ENCODE measurements around the gene ACOXL. TPM values are rescaled to one million over a fixed set of nuclear protein-coding genes. Genes with fewer than 3 reads are reported as not detected.
"Not testable (repeated sequence)": the region's sequence is repeated elsewhere in the genome, so short reads cannot be mapped to it uniquely, and the experiment has no call there.

Gene ACOXL
- total RNA-seq, 1 experiment from 2014 or later, result not detected

DNA sequence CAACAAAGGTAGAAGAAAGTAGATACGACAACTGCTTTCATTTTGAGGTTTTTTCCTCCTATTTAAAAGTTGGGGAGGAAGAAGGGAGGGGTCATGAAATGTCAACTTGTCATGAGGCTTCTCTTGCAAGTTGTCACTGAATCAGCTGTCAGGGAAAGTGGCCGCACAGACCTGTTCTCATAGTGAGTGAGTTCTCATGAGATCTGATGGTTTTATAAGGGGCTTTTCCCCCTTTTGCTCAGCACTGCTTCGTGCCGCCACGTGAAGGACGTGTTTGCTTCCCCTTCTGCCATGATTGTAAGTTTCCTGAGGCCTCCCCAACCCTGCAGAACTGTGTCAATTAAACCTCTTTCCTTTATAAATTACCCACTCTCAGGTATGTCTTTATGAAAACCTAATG lies 312.9 kb downstream of the ACOXL start:
- not testable (repeated sequence) for DNase-seq; H3K9me3 ChIP-seq (replicated peaks); H3K4me3 ChIP-seq; H3K27me3 ChIP-seq; H3K27ac ChIP-seq; H3K36me3 ChIP-seq; H3K4me1 ChIP-seq

DNA sequence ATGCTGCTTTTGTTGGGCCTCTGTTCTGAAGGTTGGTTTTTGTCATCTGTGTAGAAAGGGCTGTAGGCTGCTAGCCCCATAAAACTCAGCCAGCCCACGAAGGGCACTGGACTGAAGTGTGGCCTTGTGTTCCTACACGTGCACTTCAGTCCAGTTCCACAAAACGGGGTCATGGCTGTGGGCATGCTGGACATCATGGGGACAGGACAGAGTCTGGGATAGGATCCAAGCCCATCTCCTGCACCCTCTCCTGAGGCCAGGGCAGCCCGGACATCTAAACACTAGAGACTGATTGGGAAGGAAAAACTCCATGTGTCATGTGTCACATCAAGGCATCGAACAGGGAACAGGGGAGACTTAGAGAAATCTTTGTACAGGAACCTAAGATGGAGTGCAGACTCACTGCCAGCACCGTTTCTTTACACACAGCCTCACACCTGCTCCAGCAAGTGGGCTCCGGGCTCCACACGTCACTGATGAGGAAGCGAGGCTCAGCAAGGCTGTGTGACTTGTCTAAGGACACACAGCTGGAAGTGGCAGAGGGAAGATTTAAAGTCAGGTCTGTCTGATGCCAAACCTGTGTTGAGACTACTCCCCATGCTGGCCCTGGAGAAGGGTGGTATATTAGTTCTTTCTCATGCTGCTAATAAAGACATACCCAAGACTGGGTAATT lies 313.5 kb downstream of the ACOXL start:
- Histone ChIP-seq H3K9me3 (replicated peaks) (no peaks in the 10 kb centered on the region), H3K27me3 (peaks cover 6% of the 10 kb centered on the region; the same call in 1 of the 2 replicates), H3K4me1 (no peaks in the 10 kb centered on the region), H3K4me3 (no peak overlapping the region), H3K36me3 (no peaks in the 10 kb centered on the region), H3K27ac (no peak overlapping the region)
- DNase-seq, result no peak

DNA sequence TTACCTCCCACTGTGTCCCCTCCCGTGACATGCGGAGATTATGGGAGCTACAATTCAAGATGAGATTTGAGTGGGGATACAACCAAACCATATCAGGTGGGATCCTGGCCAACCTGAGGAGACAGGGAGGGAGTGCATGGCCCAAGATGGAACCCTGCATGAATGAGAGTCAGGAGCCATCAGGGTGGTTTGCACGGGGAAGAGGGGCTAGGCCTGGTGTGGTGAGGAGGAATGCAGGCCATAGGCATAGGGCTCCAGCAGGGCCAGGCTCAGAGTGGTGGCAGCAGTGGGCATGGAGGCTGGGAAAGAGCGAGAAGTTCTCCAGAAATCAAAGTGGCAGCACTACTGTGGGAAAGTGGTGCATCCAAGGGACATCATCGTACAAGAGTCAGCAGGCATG lies 314.3 kb downstream of the ACOXL start:
- no peaks in the 10 kb centered on the region for H3K4me1 ChIP-seq
- H3K4me3 ChIP-seq, result no peak overlapping the region
- DNase-seq, result no peak
- no peak overlapping the region for H3K27ac ChIP-seq
- peaks cover 6% of the 10 kb centered on the region; the same call in 1 of the 2 replicates for H3K27me3 ChIP-seq
- no peaks in the 10 kb centered on the region for H3K9me3 ChIP-seq (replicated peaks)
- no peaks in the 10 kb centered on the region for H3K36me3 ChIP-seq

DNA sequence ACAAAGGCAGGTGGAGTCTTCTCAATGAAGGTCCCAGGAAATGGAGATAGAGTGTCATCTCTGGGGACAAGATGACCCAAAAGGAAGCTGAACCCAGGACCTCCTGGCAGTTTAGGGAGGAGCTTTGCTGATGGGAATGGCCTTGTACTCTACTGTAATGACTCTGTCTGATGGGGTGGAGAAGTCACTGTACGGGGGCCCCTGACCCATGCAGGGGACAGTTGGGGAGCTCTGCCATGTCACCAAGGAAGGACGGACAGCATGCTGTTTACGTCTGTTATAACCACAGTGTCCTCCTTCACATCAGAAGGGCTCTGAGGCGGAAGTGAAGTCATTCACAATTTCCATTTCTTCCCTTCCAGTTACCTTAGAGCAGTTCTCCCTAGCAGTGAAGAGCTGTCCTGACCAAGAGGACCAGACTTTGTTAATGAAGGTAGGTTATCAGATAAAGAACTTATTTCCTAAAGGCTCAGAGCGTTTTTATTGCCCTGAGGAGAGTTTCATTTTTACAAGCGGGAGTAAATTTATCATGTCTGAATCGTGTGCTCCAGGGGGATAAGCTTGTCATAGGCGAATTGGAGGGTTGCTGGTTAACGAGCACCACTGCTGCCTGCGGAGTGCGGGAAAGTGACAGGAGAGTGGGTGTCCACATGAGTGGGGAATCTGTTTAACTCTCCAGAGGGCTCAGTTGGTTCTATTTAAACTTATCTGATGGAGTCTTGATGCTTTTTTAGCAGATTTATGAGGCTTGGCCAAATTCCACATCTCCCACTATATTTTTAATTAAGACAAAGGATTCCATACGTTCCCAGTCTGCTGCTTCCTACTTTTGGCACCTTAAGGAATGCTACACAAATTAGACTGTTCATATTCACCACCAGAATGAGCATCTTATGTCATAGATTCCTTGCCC lies 316.7 kb downstream of the ACOXL start:
- Histone ChIP-seq H3K27ac (no peak overlapping the region), H3K36me3 (no peaks in the 10 kb centered on the region), H3K27me3 (0 out of 2 replicates have a peak, but pooled peaks cover 2% of the 10 kb centered on the region)

DNA sequence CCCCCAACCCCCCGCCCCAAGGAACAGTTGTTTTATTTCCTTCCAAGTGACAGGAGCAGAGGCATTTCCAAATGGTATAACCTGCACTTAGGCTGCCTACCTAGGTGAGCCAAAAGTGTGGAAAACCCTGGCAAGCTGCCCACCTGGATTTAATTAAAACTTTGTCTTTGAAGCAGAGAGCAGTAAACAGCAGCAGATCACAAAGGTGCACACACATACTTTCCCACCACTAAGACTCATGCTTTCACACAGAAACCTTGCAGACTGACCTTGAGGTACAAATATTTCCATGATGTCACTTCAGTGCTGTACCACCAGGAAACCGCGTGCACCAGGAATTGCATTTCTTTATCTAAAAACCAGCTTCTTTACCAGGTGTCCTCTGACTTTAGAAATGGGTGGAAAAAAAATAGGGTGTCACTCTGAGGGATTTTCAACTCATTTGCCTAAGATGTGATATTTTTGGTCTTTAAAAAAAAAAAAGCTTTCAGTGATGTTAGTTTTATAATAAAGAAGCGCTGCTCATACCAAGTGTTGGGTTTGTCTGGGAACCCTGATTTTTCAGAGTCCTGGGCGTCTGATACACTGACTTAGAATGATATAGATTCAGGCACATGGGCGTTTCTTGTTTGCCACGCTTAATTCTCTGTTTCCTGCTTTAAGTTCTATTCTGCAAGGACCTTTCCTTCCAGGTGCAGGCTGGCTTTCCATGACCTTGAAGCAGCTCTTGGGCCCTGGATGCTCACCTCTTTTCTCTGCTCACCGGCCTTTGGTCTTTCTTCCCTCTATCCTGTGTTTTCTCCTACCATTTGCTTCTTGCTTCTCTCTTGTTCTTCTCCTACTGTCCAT lies 317.6 kb downstream of the ACOXL start:
- no peaks in the 10 kb centered on the region for H3K36me3 ChIP-seq
- H3K4me3 ChIP-seq, result no peak overlapping the region
- no peak for DNase-seq
- H3K4me1 ChIP-seq, result no peaks in the 10 kb centered on the region
- H3K27ac ChIP-seq, result no peak overlapping the region
- H3K27me3 ChIP-seq, result 0 out of 2 replicates have a peak, but pooled peaks cover 2% of the 10 kb centered on the region
- no peaks in the 10 kb centered on the region for H3K9me3 ChIP-seq (replicated peaks)

More for the DNA sequence above, 316.7 kb downstream of the ACOXL start:
- no peaks in the 10 kb centered on the region for H3K4me1 ChIP-seq
- H3K4me3 ChIP-seq, result no peak overlapping the region
- DNase-seq, result no peak
- H3K9me3 ChIP-seq (replicated peaks), result no peaks in the 10 kb centered on the region

DNA sequence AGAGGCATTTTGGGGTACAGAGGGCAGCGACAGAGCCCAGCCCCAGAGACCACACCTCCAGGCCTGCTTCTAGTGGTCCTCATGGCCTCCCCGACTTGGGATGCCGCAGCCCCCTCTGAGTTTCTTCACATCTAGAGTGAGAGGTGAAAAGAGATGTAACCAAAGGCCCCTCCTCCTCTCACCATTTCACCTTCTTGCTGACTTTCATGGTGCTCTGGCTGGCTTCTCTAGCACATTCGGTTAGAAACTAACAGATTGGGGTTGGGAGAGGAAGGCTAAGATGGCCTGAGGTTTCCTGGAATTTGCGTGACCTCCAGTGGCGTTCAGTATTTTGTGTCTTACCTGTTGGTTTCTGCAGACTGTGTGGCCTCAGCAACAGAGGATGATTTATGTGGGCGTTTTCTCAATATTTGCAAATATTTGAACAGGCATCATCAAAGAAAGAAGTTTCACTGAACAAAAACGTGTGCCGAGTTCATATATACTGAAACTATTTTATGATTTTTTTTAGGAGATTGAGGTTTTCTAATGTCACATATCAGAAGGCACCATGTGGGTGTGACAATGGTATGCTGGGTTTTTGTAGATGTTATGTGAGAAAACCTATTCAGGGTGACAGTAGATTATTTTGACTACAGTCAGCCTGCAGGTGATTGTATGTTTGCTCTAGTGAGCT lies 318.5 kb downstream of the ACOXL start:
- Histone ChIP-seq H3K4me1 (no peaks in the 10 kb centered on the region), H3K36me3 (no peaks in the 10 kb centered on the region), H3K4me3 (no peak overlapping the region), H3K27me3 (0 out of 2 replicates have a peak, but pooled peaks cover 2% of the 10 kb centered on the region), H3K27ac (no peak overlapping the region), H3K9me3 (replicated peaks) (no peaks in the 10 kb centered on the region)
- DNase-seq, result no peak

DNA sequence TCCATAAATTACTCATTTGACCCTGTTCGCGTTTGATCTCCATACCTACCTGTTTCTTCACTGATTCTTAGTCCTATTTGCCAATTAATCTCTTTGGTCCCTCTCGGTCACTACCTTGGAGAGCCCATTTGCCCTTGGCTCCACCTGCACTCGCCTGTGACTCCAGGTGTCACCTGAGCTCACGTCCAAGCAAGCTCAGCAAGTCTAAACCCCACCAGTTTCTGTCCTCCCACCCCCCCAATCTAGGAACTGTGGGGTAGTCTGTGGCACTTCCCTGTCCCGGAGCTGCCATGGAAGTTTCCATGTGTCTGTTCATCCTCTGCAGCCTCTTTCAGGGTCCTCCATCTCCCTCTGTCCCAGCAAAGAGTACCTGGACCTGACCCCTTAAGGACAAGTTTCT lies 320.2 kb downstream of the ACOXL start:
- 0 out of 2 replicates have a peak, but pooled peaks cover 2% of the 10 kb centered on the region for H3K27me3 ChIP-seq
- no peaks in the 10 kb centered on the region for H3K9me3 ChIP-seq (replicated peaks)
- no peaks in the 10 kb centered on the region for H3K4me1 ChIP-seq
- H3K4me3 ChIP-seq, result no peak overlapping the region
- H3K36me3 ChIP-seq, result no peaks in the 10 kb centered on the region
- no peak overlapping the region for H3K27ac ChIP-seq
- DNase-seq, result no peak

DNA sequence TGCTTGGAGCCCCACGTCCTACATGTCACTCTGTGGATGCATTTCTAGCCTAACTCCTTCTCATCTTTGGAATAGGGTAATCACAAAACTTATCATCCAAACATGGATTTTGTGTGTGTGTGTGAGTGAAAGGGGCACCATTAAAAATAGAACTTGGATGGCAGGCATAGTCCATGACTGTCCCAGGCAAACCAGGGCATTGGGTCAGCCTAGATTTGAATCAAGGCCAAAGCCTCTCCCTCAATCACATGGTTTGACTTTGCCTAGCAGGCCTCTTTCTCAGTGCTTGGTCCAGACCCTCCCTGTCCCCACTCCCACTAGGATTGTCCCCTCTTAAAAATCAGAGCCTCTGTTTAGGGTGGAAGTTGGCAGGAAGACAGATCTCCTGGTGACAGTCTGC lies 320.9 kb downstream of the ACOXL start:
- Histone ChIP-seq H3K4me3 (no peak overlapping the region), H3K27me3 (0 out of 2 replicates have a peak, but pooled peaks cover 2% of the 10 kb centered on the region), H3K4me1 (no peaks in the 10 kb centered on the region), H3K36me3 (no peaks in the 10 kb centered on the region), H3K9me3 (replicated peaks) (no peaks in the 10 kb centered on the region), H3K27ac (no peak overlapping the region)
- DNase-seq, result no peak

DNA sequence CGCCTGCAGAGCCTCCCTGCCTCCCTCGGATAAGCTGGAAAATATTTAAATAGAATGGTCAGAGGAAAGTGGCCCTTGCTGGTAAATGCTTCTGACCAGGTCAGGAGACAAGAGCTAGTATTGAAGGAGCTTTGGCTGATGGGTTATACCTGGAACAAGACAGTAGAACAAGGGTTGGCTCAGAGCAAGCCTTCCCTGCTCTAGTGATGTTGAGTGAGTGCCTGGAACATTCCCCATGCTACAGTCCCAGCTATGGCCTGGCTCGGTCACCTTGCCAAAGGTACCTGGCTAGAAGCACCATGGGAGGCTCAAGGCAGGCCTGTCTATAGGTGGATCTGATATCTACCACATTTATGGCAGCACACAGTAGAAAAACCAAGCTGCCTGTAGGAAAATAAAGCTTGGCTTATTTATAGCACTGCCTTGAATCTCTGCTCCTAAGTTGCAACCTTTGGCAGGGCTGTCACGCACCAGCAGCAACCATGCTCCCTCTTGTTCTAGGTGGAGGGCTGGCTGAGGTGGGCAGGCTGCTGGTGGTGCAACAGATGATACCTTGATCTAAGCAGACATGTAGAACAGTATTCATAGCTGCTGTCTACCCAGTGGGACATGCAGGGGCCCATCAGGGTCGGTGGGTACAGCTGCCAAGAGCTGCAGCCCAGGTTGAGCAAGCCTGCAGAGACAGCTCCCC lies 321.6 kb downstream of the ACOXL start:
- no peak for DNase-seq
- Histone ChIP-seq H3K27ac (no peak overlapping the region), H3K4me1 (no peaks in the 10 kb centered on the region), H3K9me3 (replicated peaks) (no peaks in the 10 kb centered on the region), H3K27me3 (0 out of 2 replicates have a peak, but pooled peaks cover 2% of the 10 kb centered on the region), H3K4me3 (no peak overlapping the region), H3K36me3 (no peaks in the 10 kb centered on the region)

DNA sequence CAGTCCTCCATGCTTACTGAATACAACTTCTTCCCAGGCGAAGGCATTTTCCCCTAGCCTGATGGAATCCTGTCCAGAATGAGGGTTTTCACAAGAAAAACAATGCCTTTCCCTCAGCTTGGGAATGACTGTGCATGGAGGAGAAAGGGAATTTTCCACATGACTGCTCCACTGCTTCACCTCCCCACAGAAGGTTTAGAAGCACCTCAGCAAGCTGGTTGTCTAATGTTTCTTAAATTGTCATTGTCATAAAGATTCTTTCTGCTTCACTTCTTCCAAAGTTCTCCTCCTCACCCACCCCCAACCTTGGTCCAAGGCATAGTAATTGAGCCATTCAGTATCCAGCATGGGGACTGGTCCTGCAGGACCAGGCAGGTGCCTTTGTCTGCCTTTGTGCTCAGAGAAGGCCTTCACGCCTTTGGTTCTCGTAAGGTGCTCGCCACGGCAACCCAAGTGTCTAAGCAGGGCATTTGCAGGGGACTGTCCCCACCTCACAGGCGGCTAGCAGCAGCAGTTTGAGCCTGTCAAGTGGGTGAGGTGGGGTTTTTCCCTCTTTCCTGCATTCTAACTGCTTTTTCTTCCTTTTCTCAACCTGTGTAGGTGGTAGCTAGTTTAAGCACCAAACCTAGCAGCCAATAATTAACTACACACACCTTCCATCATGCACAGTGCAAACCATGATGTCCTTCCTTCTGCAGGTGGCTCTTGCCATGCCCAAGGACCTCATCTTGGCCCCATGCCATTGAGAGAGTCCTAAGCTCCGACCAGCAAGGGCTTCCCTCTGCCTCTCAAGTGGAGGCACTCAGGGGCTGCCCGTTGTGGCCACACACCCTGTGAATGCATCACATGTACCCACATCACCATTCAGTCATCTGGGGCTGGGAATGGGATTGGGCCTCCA lies 322.7 kb downstream of the ACOXL start:
- Histone ChIP-seq H3K36me3 (no peaks in the 10 kb centered on the region), H3K27me3 (0 out of 2 replicates have a peak, but pooled peaks cover 2% of the 10 kb centered on the region), H3K4me1 (no peaks in the 10 kb centered on the region), H3K27ac (no peak overlapping the region), H3K9me3 (replicated peaks) (no peaks in the 10 kb centered on the region), H3K4me3 (no peak overlapping the region)
- DNase-seq, result no peak

DNA sequence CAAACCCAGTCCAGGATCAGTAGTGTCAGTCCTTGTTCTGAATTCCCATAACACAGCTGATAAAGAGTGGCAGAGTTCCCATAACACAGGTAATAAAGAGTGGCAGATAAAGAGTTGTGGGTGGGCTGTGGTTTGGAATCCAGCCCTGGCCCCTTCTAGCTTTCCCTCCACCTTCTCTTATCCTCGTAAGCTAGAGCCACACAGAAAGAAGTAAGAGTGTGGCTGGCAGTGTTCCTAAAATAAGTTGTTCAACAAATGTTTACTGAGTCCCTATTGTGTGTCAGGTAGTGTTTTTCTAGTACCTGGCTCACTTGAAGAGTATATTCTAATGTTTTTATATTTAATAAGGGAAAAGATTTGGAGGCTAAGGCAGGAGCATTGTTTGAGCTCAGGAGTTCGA lies 323.4 kb downstream of the ACOXL start:
- no peaks in the 10 kb centered on the region for H3K4me1 ChIP-seq

DNA sequence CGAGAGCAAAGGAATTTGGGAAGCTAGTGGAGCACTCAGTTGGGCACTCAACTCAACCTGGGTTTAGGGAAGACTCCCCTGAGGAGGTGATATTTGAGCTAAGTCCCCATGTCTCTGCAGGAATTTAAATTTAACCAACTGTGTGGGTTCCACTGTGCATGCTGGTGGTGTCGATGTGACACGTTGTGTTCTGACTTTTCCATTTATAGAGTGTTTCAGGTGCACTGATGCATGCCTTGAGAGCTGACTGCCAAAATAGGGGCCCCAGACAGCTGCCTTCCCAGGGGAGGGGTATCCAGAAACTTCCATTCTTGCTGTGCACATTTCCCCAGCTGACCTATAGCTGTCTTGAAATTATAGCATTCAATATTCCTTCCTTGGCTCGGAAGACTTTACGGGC lies 324.7 kb downstream of the ACOXL start:
- DNase-seq, result no peak
- Histone ChIP-seq H3K27me3 (0 out of 2 replicates have a peak, but pooled peaks cover 2% of the 10 kb centered on the region), H3K36me3 (no peaks in the 10 kb centered on the region), H3K27ac (no peak overlapping the region), H3K4me1 (no peaks in the 10 kb centered on the region), H3K9me3 (replicated peaks) (no peaks in the 10 kb centered on the region), H3K4me3 (no peak overlapping the region)

More for the DNA sequence above, 323.4 kb downstream of the ACOXL start:
- Histone ChIP-seq H3K27me3 (0 out of 2 replicates have a peak, but pooled peaks cover 2% of the 10 kb centered on the region), H3K36me3 (no peaks in the 10 kb centered on the region), H3K27ac (no peak overlapping the region), H3K4me3 (no peak overlapping the region), H3K9me3 (replicated peaks) (no peaks in the 10 kb centered on the region)
- DNase-seq, result no peak

DNA sequence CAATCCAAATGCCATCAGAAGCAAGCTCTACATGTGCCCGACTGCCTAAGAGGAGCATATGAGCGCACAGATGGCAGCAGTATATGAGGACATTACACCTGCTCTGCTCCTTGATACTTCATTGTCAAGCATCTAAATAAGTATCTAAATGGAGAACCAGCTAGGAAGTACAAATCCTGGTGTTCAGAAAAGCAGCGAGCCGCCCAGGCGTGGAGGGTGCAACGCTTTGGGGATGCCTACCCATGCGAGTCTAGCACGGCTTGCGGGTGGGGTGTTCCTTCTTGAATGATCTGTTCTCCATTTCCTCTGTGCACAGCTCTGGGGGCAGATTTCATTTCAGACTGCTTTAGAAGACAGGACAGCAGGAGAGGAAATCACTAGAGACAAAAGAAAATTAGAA lies 325.3 kb downstream of the ACOXL start:
- no peak for DNase-seq
- Histone ChIP-seq H3K27me3 (0 out of 2 replicates have a peak, but pooled peaks cover 2% of the 10 kb centered on the region), H3K9me3 (replicated peaks) (no peaks in the 10 kb centered on the region), H3K36me3 (no peaks in the 10 kb centered on the region), H3K27ac (no peak overlapping the region), H3K4me1 (no peaks in the 10 kb centered on the region), H3K4me3 (no peak overlapping the region)

Data from SJCRH30 (cell line).